ENCODE results near the gene BABAM2.
"Not testable (repeated sequence)": the region's sequence is repeated elsewhere in the genome, so short reads cannot be mapped to it uniquely, and the experiment has no call there.

The BABAM2 gene

DNA sequence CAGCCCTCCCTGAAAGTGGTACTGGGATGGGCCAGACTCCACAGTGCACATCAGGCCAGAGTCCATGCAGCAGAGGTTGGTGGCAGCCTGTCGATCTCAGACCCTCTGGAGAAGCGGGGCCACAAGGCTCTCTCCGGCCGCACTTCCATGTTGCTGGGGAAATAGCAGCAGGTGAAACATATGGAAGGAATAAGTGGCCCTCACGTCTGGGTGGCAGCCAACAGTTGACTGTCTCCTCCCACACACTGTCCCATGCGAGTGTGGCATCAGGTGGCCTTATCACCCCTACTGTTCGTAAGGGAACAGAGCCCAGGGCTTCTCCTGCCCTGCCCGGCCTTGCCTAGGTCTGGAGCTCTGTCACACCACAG is 444.0 kb downstream of the BABAM2 start:
- no peak overlapping the region for H3K4me3 ChIP-seq (ENCODE audit: low read length)
- DNase-seq (ENCODE audit: low read depth, low spot score) = no peak

DNA sequence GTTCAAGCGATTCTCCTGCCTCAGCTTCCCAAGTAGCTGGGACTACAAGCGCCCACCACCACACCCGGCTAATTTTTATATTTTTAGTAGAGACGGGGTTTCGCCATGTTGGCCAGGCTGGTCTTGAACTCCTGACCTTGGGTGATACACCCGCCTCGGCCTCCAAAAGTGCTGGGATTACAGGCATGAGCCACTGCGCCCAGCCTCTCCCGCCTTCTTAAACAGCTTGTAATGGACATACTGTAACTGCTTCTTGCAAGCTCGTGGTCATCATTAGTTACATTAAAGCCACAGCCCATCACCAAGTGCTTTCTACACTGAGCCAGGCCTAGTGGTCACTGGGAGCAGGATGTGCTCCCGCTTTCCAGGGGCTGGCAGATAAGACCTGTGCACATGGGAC is 444.7 kb downstream of the BABAM2 start:
- not testable (repeated sequence) for DNase-seq (ENCODE audit: low read depth, low spot score); H3K4me3 ChIP-seq (ENCODE audit: low read length)

DNA sequence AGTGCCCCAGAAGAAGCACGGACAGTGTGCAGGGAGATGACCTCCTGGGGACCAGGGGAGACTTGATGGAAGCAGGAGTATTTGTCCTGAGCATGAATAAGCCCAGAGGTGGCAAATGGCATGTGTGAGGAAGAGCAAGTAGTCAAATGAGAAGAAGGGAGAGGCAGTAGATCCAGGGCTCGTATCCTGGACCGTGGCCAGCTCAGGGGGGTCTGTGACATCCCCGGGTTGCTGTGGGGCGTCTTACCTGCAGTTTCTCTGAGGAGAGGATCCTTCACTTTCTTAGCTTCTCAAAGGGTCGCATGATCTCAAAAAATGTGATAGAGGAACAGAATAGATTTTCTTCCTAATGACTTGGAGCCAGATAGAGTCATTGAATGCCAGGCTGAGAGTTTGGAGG is 445.1 kb downstream of the BABAM2 start:
- no peak for DNase-seq (ENCODE audit: low read depth, low spot score)
- H3K4me3 ChIP-seq (ENCODE audit: low read length) = no peak overlapping the region

DNA sequence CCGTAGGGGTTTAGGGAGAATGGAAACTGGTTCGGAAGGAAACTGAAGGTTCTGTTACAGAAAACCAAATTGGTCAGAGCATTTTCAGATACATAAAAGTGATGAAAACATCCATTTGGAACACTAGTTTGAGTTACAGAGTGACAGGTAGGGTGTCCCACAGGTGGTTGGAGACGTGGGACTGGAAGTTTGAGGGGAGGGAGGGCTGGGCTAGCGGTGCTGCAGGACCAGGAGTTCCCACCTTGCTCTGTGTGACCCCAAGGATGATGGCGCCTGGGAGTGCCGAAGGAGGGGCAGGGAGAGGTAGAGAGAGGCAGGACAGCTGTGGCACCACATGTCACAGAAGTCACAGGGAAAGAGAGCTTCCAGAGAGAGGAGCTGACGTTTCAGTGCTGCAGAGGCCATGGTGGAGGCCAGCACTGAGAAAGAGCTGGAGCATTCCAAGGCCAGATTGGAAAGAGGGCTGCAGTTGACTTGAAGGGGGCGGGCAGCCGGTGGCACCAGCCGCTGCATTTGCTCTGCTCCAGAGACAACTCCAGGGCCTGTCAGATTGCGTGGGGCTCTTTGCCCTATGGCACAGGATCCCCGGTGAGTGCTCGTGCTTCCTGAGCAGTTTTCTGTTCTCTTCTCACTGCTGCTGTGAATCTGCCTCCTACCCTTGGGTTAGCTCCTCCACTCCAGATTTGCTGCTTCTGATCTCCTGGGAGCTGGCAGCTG is 445.9 kb downstream of the BABAM2 start:
- H3K4me3 ChIP-seq (ENCODE audit: low read length) = no peak overlapping the region
- no peak for DNase-seq (ENCODE audit: low read depth, low spot score)

DNA sequence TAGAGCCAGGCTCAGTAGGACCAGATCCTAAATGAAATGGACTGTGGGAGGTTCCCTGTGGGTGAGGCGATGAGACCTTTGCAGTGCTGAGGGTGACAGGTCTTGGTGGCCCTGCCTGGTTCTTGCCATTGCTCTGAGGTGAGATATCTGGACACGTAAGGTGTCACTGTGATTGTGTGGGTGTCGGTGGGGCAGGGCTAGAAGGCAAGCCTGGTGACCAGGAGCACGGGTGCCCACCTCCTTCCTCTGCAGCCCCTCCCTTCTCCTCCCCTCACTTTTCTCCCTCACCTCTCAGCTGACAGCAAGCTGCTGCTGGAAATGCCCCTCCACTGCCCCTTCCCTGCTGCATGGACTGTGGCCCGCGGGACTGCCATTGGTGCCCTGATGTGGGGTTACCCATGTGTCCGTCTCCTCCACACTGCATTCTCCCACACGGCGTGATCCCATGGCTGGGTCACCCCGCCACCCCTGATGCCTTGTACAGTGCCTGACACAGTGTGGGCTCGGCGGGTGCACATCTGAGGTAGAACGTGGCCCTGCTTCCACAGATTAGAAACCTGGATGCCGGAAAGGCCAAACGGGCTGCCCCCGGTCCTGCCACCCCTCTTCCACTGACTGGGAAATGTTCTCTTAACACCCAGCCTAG is 446.6 kb downstream of the BABAM2 start:
- H3K4me3 ChIP-seq (ENCODE audit: low read length) = no peak overlapping the region
- no peak for DNase-seq (ENCODE audit: low read depth, low spot score)

DNA sequence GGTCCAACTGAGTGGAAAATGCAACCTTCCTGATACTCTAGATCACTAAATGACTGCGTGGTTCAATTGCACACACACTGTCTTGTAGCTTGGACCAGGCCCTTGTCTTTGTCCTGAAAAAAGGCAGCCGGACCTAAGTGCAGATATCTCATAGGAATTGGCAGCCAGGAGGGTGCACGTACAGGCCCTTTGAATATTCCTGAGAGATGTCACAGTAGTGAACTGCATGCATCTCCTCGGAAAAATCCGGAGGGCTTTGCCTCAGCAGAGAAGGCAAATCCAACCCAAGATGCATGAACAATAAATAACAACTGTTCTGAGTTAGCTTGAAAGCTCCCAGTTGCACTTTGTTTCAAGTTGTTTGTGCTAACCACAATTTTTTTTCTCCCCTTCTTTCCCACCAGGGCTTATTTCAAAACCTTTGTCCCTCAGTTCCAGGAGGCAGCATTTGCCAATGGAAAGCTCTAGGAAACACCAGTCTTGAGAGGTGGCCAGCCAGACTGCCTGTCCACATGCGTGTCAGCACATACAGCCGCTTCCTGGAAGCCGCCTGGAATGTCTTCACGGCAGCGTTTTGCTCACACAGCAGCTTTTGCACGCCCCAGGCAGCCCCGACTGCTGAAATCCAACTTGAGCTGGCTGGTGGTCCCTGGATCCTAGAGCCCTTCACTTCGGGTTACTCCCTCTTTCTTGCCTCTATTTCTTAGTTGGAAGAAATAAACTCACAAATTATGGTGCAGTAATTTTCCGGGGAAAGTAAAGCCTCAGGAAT is 447.7 kb downstream of the BABAM2 start:
- no peak overlapping the region for H3K4me3 ChIP-seq (ENCODE audit: low read length)
- no peak for DNase-seq (ENCODE audit: low read depth, low spot score)

DNA sequence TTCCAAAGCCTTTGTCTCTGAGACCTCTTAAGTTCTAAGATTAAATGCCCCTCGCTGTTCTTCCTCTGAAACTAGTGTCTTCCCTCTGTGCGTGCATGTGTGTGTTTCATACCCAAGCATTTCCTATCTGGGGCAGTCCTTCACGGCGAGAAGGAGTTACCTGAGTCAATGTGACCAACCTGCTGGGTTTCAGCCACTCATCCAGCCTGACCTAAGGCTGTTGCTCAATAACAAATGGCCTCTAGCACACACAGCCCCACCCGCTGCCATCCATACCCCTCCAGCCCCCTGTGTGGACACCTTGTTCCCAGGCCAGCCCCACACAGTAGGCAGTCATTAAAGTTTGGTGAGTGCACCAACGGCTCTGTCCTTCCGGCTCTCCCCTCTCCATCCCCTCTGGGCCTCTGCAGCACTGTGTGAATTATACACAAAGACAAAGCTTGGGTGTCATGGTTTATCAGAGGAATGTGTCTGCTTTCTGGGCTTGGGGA is 448.3 kb downstream of the BABAM2 start:
- no peak overlapping the region for H3K4me3 ChIP-seq (ENCODE audit: low read length)
- no peak for DNase-seq (ENCODE audit: low read depth, low spot score)

DNA sequence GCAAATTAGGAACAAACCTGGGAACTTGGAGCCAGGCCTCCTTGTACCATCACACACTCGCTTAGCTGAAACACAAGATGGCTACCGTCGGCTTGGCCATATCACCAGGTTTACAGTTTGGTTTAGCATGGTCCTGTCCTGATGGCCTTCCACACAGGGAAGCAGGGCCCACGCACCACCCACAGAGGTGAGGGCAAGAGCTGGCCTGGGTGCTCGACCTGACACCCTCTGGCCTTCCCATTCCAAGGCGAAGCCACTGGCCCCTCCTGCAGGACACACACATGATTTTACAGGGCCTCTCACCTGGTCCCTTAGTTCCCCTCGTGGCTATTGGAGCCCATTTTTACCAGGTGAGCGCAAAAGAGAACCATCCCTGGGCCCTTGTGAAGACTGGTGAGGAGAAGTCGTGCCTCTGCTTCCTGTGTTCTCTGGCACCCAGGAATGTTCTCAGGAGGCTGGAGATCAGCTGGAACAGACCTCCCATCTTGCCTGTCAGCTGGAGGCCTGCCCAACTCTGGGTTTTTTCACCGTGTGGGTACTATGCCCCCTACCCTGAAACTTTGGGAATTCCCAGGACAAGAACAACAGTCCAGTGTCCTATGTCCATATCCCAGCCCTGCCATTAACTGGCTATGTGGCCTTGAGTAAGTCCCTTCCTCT is 449.1 kb downstream of the BABAM2 start:
- DNase-seq (ENCODE audit: low read depth, low spot score) = no peak
- H3K4me3 ChIP-seq (ENCODE audit: low read length) = no peak overlapping the region

DNA sequence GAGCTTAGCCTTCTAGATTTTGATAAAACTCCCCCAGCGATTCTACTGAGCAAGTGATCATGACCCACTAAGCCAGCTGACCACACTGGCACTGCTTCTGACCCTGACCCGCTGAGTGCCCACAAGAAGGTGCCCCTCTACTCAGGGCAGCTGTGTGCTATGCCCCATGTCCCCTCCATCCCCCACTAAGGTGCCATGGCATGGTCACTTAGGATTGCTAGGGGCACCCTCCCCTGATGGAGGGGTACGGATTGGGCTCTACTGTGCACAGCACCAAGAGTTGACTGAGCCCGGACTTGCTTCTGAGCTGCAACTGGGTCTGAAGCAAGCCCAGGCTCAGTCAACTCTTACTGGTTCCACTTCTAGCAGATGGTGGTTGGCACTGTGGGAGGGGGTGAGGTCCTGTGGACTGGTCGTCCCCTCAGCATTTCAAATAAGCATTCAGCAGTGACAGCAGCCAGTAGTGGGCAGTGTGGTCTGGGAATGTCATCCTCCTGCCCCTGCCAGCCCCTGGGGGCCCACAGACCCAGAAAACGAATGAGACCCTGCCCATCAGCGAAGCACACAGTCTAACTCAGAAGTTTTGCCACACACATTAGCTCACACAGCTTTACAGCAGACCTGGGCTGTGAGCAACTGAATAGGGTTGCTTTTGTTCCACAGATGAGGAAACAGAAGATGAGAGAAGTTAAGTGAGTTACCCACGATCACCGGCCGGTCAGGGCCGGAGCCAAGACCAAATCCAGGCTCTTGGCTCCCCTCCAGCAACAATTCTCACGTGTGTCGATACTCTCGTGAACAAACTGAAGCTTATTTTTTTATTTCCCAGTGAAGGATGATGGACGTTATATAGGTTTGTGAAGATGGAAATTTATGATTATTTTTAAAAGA is 450.0 kb downstream of the BABAM2 start:
- no peak overlapping the region for H3K4me3 ChIP-seq (ENCODE audit: low read length)
- no peak for DNase-seq (ENCODE audit: low read depth, low spot score)

DNA sequence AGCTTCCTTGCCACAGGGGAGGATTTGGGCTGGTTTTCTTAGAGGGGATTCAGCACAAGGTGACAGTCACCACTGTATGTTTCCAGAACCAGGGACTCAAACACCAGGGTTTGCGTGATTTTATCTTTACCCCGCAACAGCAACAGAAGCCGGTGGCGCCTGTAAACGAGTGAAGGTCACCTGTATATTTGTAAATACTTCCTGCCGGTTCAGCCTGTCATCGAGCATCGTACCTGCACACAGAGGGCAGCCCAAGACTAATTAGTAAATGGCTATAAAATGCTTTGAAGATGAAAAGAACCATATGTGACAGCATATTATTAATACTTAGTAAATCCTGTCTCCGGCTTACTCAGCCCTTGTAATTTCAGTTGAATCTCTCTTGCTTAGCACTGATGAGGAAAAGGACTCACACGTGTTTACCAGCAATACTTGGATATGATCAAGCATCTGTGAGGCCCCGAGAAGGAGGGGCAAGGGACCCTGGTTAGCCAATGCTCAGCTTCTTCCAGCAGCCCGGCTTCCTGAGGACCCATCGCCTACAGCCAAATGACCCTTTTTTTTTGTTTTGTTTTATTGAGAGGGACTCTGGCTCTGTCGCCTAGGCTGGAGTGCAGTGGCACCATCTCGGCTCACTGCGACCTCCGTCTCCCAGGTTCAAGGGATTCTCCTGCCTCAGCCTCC is 450.8 kb downstream of the BABAM2 start:
- no peak for DNase-seq (ENCODE audit: low read depth, low spot score)
- H3K4me3 ChIP-seq (ENCODE audit: low read length) = no peak overlapping the region

DNA sequence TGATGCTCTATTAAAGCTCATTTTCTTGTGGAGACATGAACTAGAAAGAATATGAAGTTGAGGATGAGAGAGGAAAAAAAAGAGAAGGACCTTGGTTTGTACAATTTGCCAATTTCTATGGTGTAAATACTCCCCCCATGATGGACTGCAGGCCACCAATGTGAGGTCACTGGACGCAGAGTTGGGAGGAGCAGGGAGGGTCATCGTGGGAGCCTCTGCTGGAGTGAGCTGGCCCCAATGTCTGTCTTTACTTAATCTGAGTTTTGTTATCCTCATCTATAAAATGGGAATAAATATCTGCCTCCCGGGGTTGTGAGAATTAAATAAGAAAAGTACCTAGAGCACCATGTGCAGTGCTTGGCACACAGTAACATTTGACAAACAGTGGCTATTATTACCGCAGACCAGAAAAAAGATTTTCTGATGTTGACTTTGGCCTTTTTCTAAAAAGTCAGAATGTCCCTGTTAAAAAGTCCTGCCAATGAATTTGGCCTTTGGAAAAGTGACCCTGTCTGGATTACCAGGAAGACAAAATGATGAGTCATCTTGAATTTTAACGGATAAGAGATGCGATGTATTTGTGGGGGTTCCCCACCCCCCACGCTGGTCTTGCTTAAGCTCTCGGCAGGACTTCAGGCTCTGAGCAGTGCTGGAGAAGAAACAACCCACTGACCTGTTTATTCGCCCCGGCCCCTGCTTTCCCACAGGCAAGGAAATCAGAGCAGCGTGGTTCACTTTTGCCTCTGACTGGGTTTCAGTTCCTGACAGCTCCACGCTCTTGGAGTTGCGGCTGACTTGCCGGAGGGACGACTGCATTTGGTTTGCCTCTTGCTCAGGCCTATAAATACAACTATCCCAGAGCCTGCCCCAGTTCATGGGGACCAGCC is 451.8 kb downstream of the BABAM2 start:
- no peak overlapping the region for H3K4me3 ChIP-seq (ENCODE audit: low read length)
- DNase-seq (ENCODE audit: low read depth, low spot score) = no peak

DNA sequence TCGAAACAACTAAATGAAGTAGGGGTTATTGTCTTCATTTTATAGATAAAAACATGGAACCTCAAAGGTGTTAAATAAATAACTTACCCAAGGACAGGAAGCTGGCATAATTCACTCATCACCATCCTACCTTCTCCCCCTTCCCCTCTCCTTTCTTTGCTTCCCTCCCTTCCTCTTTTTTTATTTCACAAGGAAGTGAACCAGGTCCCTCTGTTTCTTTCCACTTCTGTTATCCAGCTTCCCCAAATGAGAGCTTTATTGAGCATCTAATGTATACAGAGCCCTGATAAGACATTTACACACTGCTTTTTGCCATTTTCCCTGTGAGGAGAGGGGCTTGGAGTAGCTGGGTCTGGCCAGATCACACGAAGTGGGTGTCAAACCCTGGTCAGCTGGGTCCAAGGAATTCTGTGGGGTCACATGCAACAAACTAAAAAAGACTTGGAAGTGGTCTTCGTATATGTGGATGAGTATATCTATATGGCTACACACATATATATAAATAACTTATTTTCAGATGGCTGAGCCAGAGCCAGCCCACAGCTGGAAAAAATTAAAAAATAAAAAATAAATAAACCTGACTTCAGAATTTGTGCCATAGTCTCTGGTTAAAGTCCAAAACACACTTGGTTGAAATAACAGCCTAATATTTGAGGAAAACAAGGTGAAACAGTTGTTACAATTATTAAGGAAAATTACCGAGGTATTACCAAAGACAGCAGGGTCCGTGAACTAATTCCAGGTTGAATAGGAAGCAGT is 452.8 kb downstream of the BABAM2 start:
- no peak overlapping the region for H3K4me3 ChIP-seq (ENCODE audit: low read length)
- no peak for DNase-seq (ENCODE audit: low read depth, low spot score)

DNA sequence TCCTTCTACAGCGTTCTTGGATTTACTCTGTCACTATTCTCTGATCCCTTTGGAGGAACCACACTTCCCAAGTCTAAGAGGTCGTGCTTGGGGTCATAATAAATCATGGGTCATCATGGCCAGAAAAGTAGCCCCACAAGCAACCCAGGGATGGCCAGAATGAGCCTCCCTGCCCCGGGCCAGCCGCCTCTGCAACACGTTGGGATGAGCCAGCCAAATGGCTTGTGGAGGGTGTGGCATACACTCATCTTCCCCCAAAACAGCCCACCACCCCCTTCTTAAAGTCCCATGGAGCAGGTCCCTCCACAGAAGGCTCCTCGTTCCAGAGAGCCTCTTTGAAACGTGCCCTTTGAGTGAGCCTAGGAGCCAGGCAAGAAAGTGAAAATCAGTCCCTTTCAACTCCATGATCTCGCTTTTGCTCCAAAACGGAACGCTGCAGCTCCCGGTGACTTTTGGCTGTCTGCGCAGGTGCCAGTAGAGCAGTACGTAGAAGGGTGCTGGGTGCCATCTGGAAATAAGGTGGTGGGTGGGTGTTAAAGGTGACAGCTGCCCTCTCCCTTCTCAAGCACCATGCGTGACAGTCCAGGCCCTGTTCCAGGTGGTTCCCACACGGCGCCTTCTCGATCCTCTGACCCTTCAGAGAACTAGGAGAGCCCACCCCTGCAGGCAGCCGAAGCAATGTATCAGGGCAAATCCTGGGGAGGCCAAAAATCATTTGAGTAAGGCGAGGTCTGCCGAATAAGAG is 453.6 kb downstream of the BABAM2 start:
- no peak overlapping the region for H3K4me3 ChIP-seq (ENCODE audit: low read length)
- DNase-seq (ENCODE audit: low read depth, low spot score) = no peak

DNA sequence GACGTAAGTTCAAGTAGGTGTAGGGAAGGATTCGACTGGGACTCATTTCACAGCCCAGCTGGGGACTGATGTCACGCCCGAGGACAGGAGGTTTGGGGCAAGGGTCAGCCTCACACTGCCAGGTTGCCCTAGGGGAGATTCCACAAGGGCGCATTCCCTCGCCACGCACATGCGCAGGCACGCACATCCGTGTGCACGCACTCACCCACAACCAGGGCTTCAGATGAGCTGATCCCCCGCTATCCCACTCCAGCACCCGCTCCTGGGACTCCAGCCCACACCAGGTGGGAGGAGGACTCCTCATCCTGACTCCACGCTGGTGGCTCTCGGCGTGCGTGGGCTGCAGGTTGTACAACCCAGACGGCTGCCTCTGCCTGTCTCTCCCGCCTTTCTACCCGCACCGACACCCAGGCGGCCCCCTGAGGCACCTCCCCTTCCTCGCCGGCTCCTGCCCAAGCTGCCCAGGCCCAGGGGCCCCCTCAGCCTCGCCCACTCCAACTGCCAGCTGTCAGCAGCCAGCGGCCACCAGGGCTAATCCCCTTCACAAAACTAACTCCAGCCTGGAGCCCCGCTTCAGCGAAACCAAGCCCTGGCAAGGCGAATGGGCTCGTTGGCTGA is 454.3 kb downstream of the BABAM2 start:
- H3K4me3 ChIP-seq (ENCODE audit: low read length) = no peak overlapping the region
- DNase-seq (ENCODE audit: low read depth, low spot score) = no peak

DNA sequence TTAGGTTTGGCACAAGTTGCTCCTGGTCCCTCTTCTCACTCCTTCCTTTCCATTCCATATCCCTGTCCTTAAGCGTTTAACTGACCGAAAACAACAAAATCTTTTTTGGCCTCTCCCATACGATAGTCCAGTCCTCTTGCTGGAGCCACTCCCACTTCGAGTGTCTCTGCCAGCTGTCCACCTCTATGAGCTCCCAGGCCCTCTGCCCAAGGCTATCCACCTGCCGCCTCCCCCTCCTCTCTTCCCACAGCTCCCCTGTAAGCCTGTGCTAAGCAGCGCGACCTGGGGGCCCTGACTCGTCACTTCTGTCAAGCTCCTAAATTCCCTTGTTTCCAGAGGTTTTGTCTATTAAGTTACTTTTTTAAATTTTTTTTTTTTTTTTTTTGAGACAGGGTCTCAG is 455.1 kb downstream of the BABAM2 start:
- no peak for DNase-seq (ENCODE audit: low read depth, low spot score)
- no peak overlapping the region for H3K4me3 ChIP-seq (ENCODE audit: low read length)

DNA sequence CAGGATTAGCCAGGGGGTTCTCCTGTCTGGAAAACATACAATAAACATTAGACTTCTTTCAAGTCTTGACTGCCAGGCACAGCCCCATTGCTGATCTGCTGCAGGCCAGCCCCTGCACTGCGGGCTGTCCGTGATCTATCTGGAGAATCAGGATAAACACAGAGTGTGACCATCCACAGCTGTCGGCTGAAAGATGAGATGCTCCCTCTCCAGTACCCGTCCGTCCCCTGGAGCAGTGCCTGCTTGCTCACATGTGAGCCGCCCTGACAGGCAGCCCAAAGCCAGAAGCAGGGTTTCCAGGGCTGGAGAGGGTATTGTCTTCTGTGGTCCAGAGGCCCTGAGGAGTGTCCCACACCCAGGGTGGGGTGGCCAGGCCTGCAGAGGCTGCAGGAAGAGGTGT is 456.1 kb downstream of the BABAM2 start:
- no peak overlapping the region for H3K4me3 ChIP-seq (ENCODE audit: low read length)
- no peak for DNase-seq (ENCODE audit: low read depth, low spot score)
